Calu3 (cell line): ENCODE data around the gene SQSTM1. TPM values are rescaled to one million over a fixed set of nuclear protein-coding genes. Genes with fewer than 3 reads are reported as not detected.

Experiments
- BruUV-seq: library from RNA; stranded (reverse); fragments of 400-500 nt; replicated peaks from 2 replicates; lab custom pipeline; 2021; lab: Mats Ljungman, UMichigan
- CTCF ChIA-PET: fragments of 300-600 bp; sonication (Branson Sonifier 250); formaldehyde crosslinking; loops from one replicate; lab custom pipeline; 2022; ENCODE audit warnings: antibody characterized with exemption; lab: Charles Lee
- DNase-seq: peaks from one replicate; pipeline ENCODE4 v3.0.0; 2022
- H3K27ac Mint-ChIP-seq: one replicate; pipeline ENCODE4 v1.8.0; 2022; ENCODE audit warnings: mixed read lengths; ENCODE audit not compliant: unreplicated experiment
- H3K27me3 Mint-ChIP-seq: one replicate; pipeline ENCODE4 v1.8.0; 2022; ENCODE audit warnings: mixed read lengths; ENCODE audit not compliant: unreplicated experiment
- H3K36me3 Mint-ChIP-seq: one replicate; pipeline ENCODE4 v1.8.0; 2022; ENCODE audit warnings: mild to moderate bottlenecking, moderate library complexity, mixed read lengths; ENCODE audit not compliant: insufficient read depth, unreplicated experiment
- H3K4me1 Mint-ChIP-seq: one replicate; pipeline ENCODE4 v1.8.0; 2022; ENCODE audit warnings: mild to moderate bottlenecking, low read depth, mixed read lengths; ENCODE audit not compliant: unreplicated experiment
- H3K4me3 Mint-ChIP-seq: one replicate; pipeline ENCODE4 v1.8.0; 2022; ENCODE audit warnings: mild to moderate bottlenecking, low read depth, moderate library complexity, mixed read lengths; ENCODE audit not compliant: unreplicated experiment
- H3K9me3 Mint-ChIP-seq: one replicate; pipeline ENCODE4 v1.8.0; 2022; ENCODE audit warnings: low read depth, mixed read lengths; ENCODE audit not compliant: unreplicated experiment
- intact Hi-C: fragments of 100-400 bp; cut with micrococcal nuclease; formaldehyde crosslinking; loops from one replicate; pipeline ENCODE4 v1.10.0; 2022; ENCODE audit not compliant: unreplicated experiment
- total RNA-seq: library from RNA; stranded (reverse); gene quantifications from 2 replicates; pipeline ENCODE4 v1.2.3, GENCODE V29; 2022
- TF ChIP-seq, protein P1 (sequence below): fragments of 200-600 bp; IDR thresholded peaks from one replicate; pipeline ENCODE4 v1.8.0; 2022; ENCODE audit warnings: antibody characterized with exemption; ENCODE audit not compliant: unreplicated experiment

The SQSTM1 gene
- total RNA-seq, 1 experiment from 2014 or later = 1,023 TPM

DNA sequence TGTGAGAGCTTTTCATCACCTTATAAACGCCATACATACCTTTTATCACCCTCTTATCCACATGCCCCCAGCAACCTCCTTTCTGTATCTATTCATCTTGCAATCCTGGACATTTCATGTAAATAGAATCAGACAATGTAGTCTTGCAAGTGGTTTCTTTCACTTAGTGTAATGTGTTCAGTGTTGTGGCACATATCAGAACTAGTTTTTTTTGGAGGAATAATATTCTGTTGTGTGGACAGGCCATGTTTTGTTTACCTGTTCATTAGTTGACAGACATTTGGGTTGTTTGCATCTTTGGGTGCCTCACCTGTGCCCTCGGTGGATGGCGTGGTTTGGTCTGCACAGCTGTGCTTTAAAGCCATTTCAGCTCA lies 1.3 kb downstream of the SQSTM1 start:
- no peak for DNase-seq
- intact Hi-C loops = loop anchor here (5.0 kb wide), 1 partner anchor 60 kb away; no protein-coding TSS in a partner anchor
- TF ChIP-seq, protein P1, sequence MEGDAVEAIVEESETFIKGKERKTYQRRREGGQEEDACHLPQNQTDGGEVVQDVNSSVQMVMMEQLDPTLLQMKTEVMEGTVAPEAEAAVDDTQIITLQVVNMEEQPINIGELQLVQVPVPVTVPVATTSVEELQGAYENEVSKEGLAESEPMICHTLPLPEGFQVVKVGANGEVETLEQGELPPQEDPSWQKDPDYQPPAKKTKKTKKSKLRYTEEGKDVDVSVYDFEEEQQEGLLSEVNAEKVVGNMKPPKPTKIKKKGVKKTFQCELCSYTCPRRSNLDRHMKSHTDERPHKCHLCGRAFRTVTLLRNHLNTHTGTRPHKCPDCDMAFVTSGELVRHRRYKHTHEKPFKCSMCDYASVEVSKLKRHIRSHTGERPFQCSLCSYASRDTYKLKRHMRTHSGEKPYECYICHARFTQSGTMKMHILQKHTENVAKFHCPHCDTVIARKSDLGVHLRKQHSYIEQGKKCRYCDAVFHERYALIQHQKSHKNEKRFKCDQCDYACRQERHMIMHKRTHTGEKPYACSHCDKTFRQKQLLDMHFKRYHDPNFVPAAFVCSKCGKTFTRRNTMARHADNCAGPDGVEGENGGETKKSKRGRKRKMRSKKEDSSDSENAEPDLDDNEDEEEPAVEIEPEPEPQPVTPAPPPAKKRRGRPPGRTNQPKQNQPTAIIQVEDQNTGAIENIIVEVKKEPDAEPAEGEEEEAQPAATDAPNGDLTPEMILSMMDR = no peak
- Mint-ChIP-seq H3K27me3 (no peaks in the 10 kb centered on the region), H3K27ac (peak overlapping the region; percentile 99), H3K9me3 (no peaks in the 10 kb centered on the region), H3K36me3 (peaks cover 100% of the 10 kb centered on the region), H3K4me1 (peaks cover 52% of the 10 kb centered on the region), H3K4me3 (peak overlapping the region; percentile 97)
- BruUV-seq = TSS peak; percentile 53
- CTCF ChIA-PET = interaction anchor here (0.5 kb wide), 1 partner anchor 12 kb away, joined by 3 read pairs; no protein-coding TSS in a partner anchor

DNA sequence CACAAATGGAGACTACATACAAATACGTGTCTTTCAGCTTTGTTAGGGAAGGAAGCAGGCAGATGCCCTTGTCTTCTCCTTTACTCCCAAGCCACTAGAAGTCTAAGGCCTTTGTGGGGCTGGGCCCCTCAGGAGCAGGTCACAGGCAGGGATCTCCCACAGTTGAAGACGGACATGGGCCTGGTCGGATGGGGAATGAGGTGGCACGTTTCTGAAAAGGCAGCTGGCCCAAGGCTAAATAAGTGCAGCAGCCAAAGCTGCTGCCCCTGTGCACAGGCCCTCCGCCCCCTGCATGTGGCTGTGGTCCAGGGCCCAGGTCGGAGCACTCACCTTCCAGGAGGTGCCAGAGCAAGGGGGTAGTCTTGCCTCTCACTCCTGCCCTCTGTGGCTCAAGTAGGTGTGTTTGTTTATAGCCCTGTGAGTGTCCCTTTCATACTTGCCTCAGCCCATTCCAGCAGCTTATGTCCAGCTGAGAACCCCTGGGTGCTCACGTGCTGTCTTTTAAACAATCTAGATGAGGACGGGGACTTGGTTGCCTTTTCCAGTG lies 1.8 kb downstream of the SQSTM1 start:
- no peaks in the 10 kb centered on the region for H3K27me3 Mint-ChIP-seq
- H3K36me3 Mint-ChIP-seq = peaks cover 100% of the 10 kb centered on the region
- H3K27ac Mint-ChIP-seq = peak overlapping the region; percentile 99
- no TSS peak for BruUV-seq
- H3K4me3 Mint-ChIP-seq = peak overlapping the region; percentile 97
- intact Hi-C loops = loop anchor here (5.0 kb wide), 1 partner anchor 60 kb away; no protein-coding TSS in a partner anchor
- peaks cover 53% of the 10 kb centered on the region for H3K4me1 Mint-ChIP-seq
- CTCF ChIA-PET = interaction anchor here (0.5 to 0.6 kb wide), 2 partner anchors 11 to 27 kb away, joined by 3 read pairs; no protein-coding TSS in a partner anchor
- DNase-seq = no peak
- TF ChIP-seq, protein P1 = no peak
- no peaks in the 10 kb centered on the region for H3K9me3 Mint-ChIP-seq

DNA sequence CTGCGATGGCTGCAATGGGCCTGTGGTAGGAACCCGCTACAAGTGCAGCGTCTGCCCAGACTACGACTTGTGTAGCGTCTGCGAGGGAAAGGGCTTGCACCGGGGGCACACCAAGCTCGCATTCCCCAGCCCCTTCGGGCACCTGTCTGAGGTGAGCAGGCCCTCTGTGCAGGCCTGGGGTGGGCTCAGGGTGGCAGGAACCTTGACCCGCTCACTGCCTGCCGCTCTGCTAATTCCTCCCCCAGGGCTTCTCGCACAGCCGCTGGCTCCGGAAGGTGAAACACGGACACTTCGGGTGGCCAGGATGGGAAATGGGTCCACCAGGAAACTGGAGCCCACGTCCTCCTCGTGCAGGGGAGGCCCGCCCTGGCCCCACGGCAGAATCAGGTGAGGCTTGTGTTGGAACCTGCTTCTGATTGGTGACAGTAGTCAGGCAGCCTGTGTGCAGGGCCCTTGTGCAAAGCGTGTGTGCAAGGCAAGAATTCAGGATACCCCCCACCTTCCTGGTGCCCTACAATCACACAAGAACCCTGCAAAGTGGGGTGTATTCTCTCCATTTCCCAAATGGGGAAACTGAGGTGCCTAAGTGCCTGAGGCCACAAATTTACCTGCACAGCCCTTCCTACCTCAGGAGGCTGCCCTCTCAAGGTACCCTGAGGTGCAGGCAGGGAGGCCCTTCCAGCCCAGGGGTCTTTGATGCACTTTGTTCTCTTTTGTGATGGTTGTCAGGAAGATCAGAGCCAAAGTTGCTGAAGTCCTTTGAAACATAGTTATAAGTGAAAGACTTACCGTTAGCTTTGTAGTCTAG lies 3.4 kb downstream of the SQSTM1 start:
- CTCF ChIA-PET = interaction anchor here (0.6 kb wide), 2 partner anchors 21 to 1144 kb away, joined by 3 read pairs; no protein-coding TSS in a partner anchor

DNA sequence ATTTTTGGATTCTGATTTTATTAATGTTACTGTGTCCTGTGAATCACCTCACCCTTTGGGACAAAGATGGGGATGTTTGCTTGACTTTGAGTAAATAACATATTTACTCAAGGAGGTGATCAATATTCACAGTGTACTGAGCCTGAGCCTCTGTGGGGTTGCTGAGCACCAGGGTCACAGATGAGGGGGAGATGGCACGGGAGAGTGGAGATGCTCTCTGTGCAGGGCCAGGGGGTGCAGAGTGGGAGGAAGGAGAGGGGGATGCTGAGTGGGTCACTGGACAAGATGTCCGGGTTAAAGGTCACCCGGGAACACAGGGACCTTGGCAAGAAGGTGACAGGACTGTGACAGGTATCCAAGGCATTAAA lies 4.0 kb downstream of the SQSTM1 start:
- peaks cover 58% of the 10 kb centered on the region for H3K4me1 Mint-ChIP-seq
- BruUV-seq = no TSS peak
- H3K27ac Mint-ChIP-seq = peak overlapping the region; percentile 81
- no peaks in the 10 kb centered on the region for H3K9me3 Mint-ChIP-seq
- no peaks in the 10 kb centered on the region for H3K27me3 Mint-ChIP-seq
- TF ChIP-seq, protein P1 = no peak
- H3K4me3 Mint-ChIP-seq = peak overlapping the region; percentile 97
- no peak for DNase-seq
- peaks cover 100% of the 10 kb centered on the region for H3K36me3 Mint-ChIP-seq
- intact Hi-C loops = loop anchor here (5.0 kb wide), 1 partner anchor 62 kb away; no protein-coding TSS in a partner anchor
- CTCF ChIA-PET = no interaction called here

More for the DNA sequence above, 3.4 kb downstream of the SQSTM1 start:
- TF ChIP-seq, protein P1 = no peak
- peak overlapping the region; percentile 81 for H3K27ac Mint-ChIP-seq
- no peaks in the 10 kb centered on the region for H3K9me3 Mint-ChIP-seq
- no peak for DNase-seq
- intact Hi-C loops = loop anchor here (5.0 kb wide), 1 partner anchor 62 kb away; no protein-coding TSS in a partner anchor
- H3K4me3 Mint-ChIP-seq = peak overlapping the region; percentile 97
- peaks cover 100% of the 10 kb centered on the region for H3K36me3 Mint-ChIP-seq
- no TSS peak for BruUV-seq
- peaks cover 55% of the 10 kb centered on the region for H3K4me1 Mint-ChIP-seq
- no peaks in the 10 kb centered on the region for H3K27me3 Mint-ChIP-seq
